ENCODE results near the gene MED15.

GRCh38 chr22:20546541-20546950, 39.1 kb downstream of the MED15 start:
- TF ChIP-seq CTCF (IDR thresholded peaks at IDR 0.05; ENCODE audit: borderline replicate concordance, extremely low read depth, low read length, poor library complexity, severe bottlenecking), result no peak
- no peak for TF ChIP-seq EZH2 (IDR thresholded peaks at IDR 0.05; ENCODE audit: borderline replicate concordance, low read depth, low read length, severe bottlenecking)
